Measurements from ENCODE around the gene FPR1.

Gene FPR1

GRCh38 chr19:51702825-51703574 is 48.7 kb downstream of the FPR1 start:
- no peak for DNase-seq

- no peak for DNase-seq
These were observed 49.4 kb downstream of the FPR1 start for GRCh38 chr19:51702103-51702824.

GRCh38 chr19:51701468-51702100 is 50.1 kb downstream of the FPR1 start:
- no peak for DNase-seq

- DNase-seq = no peak
These were observed 52.5 kb downstream of the FPR1 start for GRCh38 chr19:51699170-51699569.

- DNase-seq = no peak
These were observed 53.4 kb downstream of the FPR1 start for GRCh38 chr19:51698296-51698695.

GRCh38 chr19:51697169-51697776 is 54.4 kb downstream of the FPR1 start:
- no peak for DNase-seq

GRCh38 chr19:51696606-51697005 is 55.1 kb downstream of the FPR1 start:
- DNase-seq = no peak
